Measurements from ENCODE around the gene CSNK1D.

CSNK1D gene

DNA sequence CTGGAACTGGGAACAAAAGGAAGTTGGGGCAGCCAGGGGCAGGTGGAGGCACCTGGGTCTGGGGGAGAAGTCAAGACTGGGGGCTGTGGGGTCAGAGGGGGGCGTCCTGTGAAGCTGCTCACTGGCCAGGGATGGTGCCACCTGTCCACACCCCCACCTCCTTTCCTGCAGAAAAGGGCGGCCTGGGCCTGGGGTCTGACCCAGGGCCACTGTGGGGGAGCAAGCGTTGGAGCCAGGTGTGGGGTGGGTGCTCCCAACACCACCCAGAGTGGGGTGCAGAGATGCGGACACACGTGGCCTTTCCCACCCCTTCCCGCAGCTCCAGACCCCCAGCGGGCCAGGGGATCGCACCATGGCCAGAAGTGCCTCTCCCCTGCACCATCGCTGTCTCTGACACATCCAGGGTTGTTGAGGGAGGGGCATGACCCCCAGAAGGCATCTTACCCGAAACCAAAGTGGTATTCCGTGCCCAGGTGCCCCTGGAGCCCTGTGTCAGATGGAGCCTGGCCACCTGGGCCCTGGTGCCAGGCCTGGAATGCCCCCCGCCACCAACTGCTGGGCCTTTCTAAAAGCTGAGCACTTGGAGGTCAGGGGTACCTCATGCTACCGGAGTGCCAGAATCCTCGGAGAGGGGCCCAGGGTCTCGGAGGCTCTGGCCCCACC lies 47.2 kb downstream of the CSNK1D start:
- CTCF ChIA-PET: interaction anchor here (0.6 to 1.2 kb wide), 3 partner anchors 14 to 111 kb away, joined by 3 to 5 read pairs (median 3); partner anchors contain the start of gene CCDC57

DNA sequence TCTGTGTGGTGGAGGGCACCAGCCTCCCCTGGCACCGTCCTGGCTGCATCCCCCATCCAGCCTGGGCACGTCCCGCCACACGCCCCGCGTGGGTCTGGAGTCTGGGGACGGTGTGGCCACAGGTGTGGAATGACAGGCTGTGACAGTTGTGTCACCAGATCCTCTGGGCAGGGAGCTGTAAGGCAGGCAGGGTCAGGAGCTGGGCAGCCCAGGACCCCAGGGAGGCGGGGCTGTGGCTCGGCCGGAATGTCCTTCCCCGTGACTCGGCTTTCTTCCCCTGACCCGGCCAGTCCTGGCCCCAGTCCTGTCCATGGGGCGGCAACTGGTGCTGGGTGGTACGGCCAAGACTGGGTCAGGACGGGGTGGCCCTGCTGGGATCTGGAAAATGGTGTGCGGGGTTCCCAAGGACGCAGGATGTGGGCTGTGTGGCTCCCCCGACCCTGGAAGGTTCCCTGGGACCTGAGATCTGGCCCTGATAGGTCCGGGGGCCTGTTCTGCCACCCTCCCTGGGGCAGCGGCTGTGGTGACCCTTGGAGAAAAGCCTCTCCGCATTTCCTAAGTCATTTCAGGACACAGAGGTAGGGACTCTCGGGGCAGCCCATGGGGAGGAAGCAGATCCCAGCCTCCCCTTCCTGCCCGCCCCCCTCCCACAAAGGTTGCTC lies 48.0 kb downstream of the CSNK1D start:
- DNase-seq (ENCODE audit: low spot score): no peak
- ChIA-PET POLR2A (ENCODE audit: low non-redundant PET) (no interaction called here), CTCF (interaction anchor here (0.8 to 1.2 kb wide), 2 partner anchors 13 to 42 kb away, joined by 3 to 5 read pairs; partner anchors contain the start of gene CCDC57)
- TF ChIP-seq CTCF (conservative IDR thresholded peaks at IDR 0.05; ENCODE audit: low read depth): no peak
- peak overlapping the region; percentile 99 for H3K27ac ChIP-seq

More for the DNA sequence above, 47.2 kb downstream of the CSNK1D start:
- DNase-seq (ENCODE audit: low spot score): no peak
- no peak for TF ChIP-seq CTCF (conservative IDR thresholded peaks at IDR 0.05; ENCODE audit: low read depth)
- H3K27ac ChIP-seq: peak overlapping the region; percentile 99
- POLR2A ChIA-PET (ENCODE audit: low non-redundant PET): no interaction called here

DNA sequence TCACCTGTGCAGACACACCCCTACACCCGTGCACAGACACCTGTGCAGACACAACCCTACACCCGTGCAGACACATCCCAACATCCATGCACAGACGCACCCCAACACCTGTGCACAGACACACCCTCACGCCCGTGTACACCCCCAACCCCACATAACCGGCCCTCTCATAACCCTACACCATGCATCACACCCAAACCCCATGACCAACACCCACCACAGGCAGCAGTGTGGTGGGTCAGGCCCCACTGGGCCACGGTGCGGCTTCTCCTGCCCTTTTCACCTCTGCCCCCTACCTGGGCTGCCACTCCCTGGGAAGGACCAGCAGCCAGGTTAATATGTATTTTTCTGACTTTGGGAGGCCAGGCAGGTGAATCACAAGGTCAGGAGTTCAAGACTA lies 48.8 kb downstream of the CSNK1D start:
- TF ChIP-seq CTCF (conservative IDR thresholded peaks at IDR 0.05; ENCODE audit: low read depth): no peak
- ChIA-PET CTCF (no interaction called here), POLR2A (ENCODE audit: low non-redundant PET) (no interaction called here)
- no peak for DNase-seq (ENCODE audit: low spot score)
- peak overlapping the region; percentile 99 for H3K27ac ChIP-seq

DNA sequence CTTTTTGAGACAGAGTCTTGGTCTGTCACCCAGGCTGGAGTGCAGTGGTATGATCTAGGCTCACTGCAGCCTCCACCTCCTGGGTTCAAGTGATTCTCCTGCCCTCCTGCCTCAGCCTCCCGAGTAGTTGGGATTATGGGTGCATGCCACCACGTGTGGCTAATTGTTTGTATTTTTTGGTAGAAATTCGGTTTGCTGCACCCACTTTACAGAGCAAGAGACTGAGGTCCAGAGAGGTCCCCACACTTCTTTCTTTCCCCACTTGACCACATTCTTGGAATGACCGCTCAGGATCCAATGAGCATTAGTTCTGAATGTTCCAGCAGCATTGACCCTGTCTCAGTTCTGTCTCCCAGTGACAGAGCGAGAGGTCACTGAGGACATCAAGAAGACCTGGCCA lies 50.0 kb downstream of the CSNK1D start:
- CTCF ChIA-PET: no interaction called here
- no peak for DNase-seq (ENCODE audit: low spot score)
- POLR2A ChIA-PET (ENCODE audit: low non-redundant PET): no interaction called here
- peak overlapping the region; percentile 7; the same call in 1 of the 2 replicates for H3K27ac ChIP-seq
- no peak for TF ChIP-seq CTCF (conservative IDR thresholded peaks at IDR 0.05; ENCODE audit: low read depth)

- CTCF ChIA-PET: no interaction called here
These were observed 50.7 kb downstream of the CSNK1D start for GRCh38 chr17:82222816-82223215.

More at GRCh38 chr17:82222816-82223215, 50.7 kb downstream of the CSNK1D start:
- no peak for TF ChIP-seq CTCF (conservative IDR thresholded peaks at IDR 0.05; ENCODE audit: low read depth)
- DNase-seq (ENCODE audit: low spot score): no peak
- POLR2A ChIA-PET (ENCODE audit: low non-redundant PET): interaction anchor here (0.6 to 0.7 kb wide), 3 partner anchors 13 to 305 kb away, joined by 3 to 8 read pairs (median 5); partner anchors contain the start of gene SIRT7
- peak overlapping the region; percentile 7; the same call in 1 of the 2 replicates for H3K27ac ChIP-seq

All from RWPE1 (cell line).